Measurements from ENCODE around the gene KCNK15. TPM values are rescaled to one million over a fixed set of nuclear protein-coding genes. Genes with fewer than 3 reads are reported as not detected.

KCNK15 gene
- total RNA-seq, 1 experiment from 2014 or later, result 3.0 TPM

GRCh38 chr20:44796758-44797457 lies 51.2 kb downstream of the KCNK15 start:
- H4K20me1 ChIP-seq (ENCODE audit: low read length), result no peaks in the 10 kb centered on the region
- H3K4me1 ChIP-seq (ENCODE audit: insufficient read depth, low read length), result no peaks in the 10 kb centered on the region
- H3K36me3 ChIP-seq (ENCODE audit: low read depth, low read length), result no peaks in the 10 kb centered on the region
- no peaks in the 10 kb centered on the region for H3K9me2 ChIP-seq (replicated peaks; ENCODE audit: low read length)
- H3K27me3 ChIP-seq (ENCODE audit: low read length), result peaks cover 48% of the 10 kb centered on the region
- no peak overlapping the region for H3K4me3 ChIP-seq (ENCODE audit: low read length)
- H3K79me2 ChIP-seq (ENCODE audit: low read length), result no peaks in the 10 kb centered on the region
- H3K4me2 ChIP-seq (ENCODE audit: low read length), result no peak overlapping the region
- DNase-seq (no peak), ATAC-seq (no peak)
- no peak overlapping the region for H3K27ac ChIP-seq (ENCODE audit: low read length)
- no peak overlapping the region for H2AFZ ChIP-seq (ENCODE audit: low read length)
- TF ChIP-seq CTCF (conservative IDR thresholded peaks at IDR 0.05; ENCODE audit: low read depth, low read length), result no peak
- no peak for TF ChIP-seq EZH2 (IDR thresholded peaks at IDR 0.05; ENCODE audit: low read length, unreplicated experiment)
- TF ChIP-seq EZH2phosphoT487 (IDR thresholded peaks at IDR 0.05; ENCODE audit: borderline replicate concordance, low read length), result no peak
- intact Hi-C loops (cut with micrococcal nuclease), result no loop called here
- no peak overlapping the region for H3K9ac ChIP-seq (ENCODE audit: low read length)
- H3F3A ChIP-seq (ENCODE audit: low read length, unreplicated experiment), result no peaks in the 10 kb centered on the region
- BruUV-seq (replicated peaks), result no TSS peak
- CTCF ChIA-PET, result no interaction called here
- no peaks in the 10 kb centered on the region for H3K9me3 ChIP-seq (ENCODE audit: low read length)
- POLR2A ChIA-PET (ENCODE audit: unreplicated experiment), result no interaction called here

- CTCF ChIA-PET, result interaction anchor here (0.6 kb wide), 1 partner anchor 312 kb away, joined by 3 read pairs; no protein-coding TSS in a partner anchor
Measured at GRCh38 chr20:44799691-44800090, 54.0 kb downstream of the KCNK15 start.

More at GRCh38 chr20:44799691-44800090, 54.0 kb downstream of the KCNK15 start:
- Histone ChIP-seq H3K9me3 (ENCODE audit: low read length) (no peaks in the 10 kb centered on the region), H3K36me3 (ENCODE audit: low read depth, low read length) (no peaks in the 10 kb centered on the region), H3K27ac (ENCODE audit: low read length) (no peak overlapping the region), H3K9ac (ENCODE audit: low read length) (no peak overlapping the region), H3K9me2 (replicated peaks; ENCODE audit: low read length) (no peaks in the 10 kb centered on the region), H3K4me3 (ENCODE audit: low read length) (no peak overlapping the region), H3K27me3 (ENCODE audit: low read length) (peaks cover 45% of the 10 kb centered on the region), H4K20me1 (ENCODE audit: low read length) (no peaks in the 10 kb centered on the region), H3F3A (ENCODE audit: low read length, unreplicated experiment) (no peaks in the 10 kb centered on the region), H2AFZ (ENCODE audit: low read length) (no peak overlapping the region), H3K4me1 (ENCODE audit: insufficient read depth, low read length) (no peaks in the 10 kb centered on the region), H3K79me2 (ENCODE audit: low read length) (no peaks in the 10 kb centered on the region), H3K4me2 (ENCODE audit: low read length) (no peak overlapping the region)
- BruUV-seq (replicated peaks), result no TSS peak
- DNase-seq, result no peak
- intact Hi-C loops (cut with micrococcal nuclease), result no loop called here
- no peak for ATAC-seq
- POLR2A ChIA-PET (ENCODE audit: unreplicated experiment), result interaction anchor here (0.6 kb wide), 1 partner anchor 99 kb away, joined by 3 read pairs; no protein-coding TSS in a partner anchor
- no peak for TF ChIP-seq CTCF (conservative IDR thresholded peaks at IDR 0.05; ENCODE audit: low read depth, low read length)
- no peak for TF ChIP-seq EZH2phosphoT487 (IDR thresholded peaks at IDR 0.05; ENCODE audit: borderline replicate concordance, low read length)
- no peak for TF ChIP-seq EZH2 (IDR thresholded peaks at IDR 0.05; ENCODE audit: low read length, unreplicated experiment)
